Neural cell (in vitro differentiated cells): ENCODE results near the gene PFKP. TPM values are rescaled to one million over a fixed set of nuclear protein-coding genes. Genes with fewer than 3 reads are reported as not detected.

Source experiments
- H2AFZ ChIP-seq: fragments of 200-600, 300-800 bp; sonication (generic), shearing (Covaris generic); 2 replicates; pipeline ENCODE4 v1.6.0; 2014; ENCODE audit warnings: low read depth, mild to moderate bottlenecking, antibody characterized with exemption, low read length, moderate library complexity
- H3F3A ChIP-seq: fragments of 200-600 bp; shearing (Covaris generic); 2 replicates; pipeline ENCODE4 v1.6.1; 2016; ENCODE audit warnings: mild to moderate bottlenecking, moderate library complexity, mixed read lengths, antibody characterized with exemption, low read length; ENCODE audit not compliant: insufficient read depth, poor library complexity, severe bottlenecking
- H3K27ac ChIP-seq: fragments of 200-600, 300-800 bp; sonication (generic), shearing (Covaris generic); 2 replicates; pipeline ENCODE4 v1.5.1; 2014; ENCODE audit warnings: mild to moderate bottlenecking, low read length, moderate library complexity
- H3K27me3 ChIP-seq: fragments of 300-800, 200-600 bp; sonication (generic), shearing (Covaris generic); 2 replicates; pipeline ENCODE4 v1.6.0; 2014; ENCODE audit warnings: mild to moderate bottlenecking, low read depth, low read length, moderate library complexity; ENCODE audit not compliant: insufficient read depth
- H3K36me3 ChIP-seq: fragments of 300-800, 200-600 bp; sonication (generic), shearing (Covaris generic); 2 replicates; pipeline ENCODE4 v1.5.1; 2014; ENCODE audit warnings: mild to moderate bottlenecking, antibody characterized with exemption, low read length, moderate library complexity; ENCODE audit not compliant: insufficient read depth
- H3K4me2 ChIP-seq: fragments of 300-800, 200-600 bp; sonication (generic), shearing (Covaris generic); 2 replicates; pipeline ENCODE4 v1.6.0; 2014; ENCODE audit warnings: mild to moderate bottlenecking, low read length
- H3K4me3 ChIP-seq: fragments of 300-800, 200-600 bp; sonication (generic), shearing (Covaris generic); 2 replicates; pipeline ENCODE4 v1.5.1; 2014; ENCODE audit warnings: mild to moderate bottlenecking, low read length, moderate library complexity
- H3K79me2 ChIP-seq: fragments of 200-600 bp; shearing (Covaris generic); replicated peaks from 2 replicates; pipeline ENCODE4 v1.6.0; 2014; ENCODE audit warnings: mild to moderate bottlenecking, low read length, moderate library complexity; ENCODE audit not compliant: insufficient read depth
- H3K9ac ChIP-seq: fragments of 300-800, 200-600 bp; sonication (generic), shearing (Covaris generic); 2 replicates; pipeline ENCODE4 v1.6.1; 2016; ENCODE audit warnings: mild to moderate bottlenecking, low read length, mixed read lengths
- H3K9me2 ChIP-seq: fragments of 200-600 bp; shearing (Covaris generic); 2 replicates; pipeline ENCODE4 v1.6.1; 2016; ENCODE audit warnings: mild to moderate bottlenecking, low read length, mixed read lengths; ENCODE audit not compliant: insufficient read depth
- H3K9me3 ChIP-seq: fragments of 200-600, 300-800 bp; sonication (generic), shearing (Covaris generic); 2 replicates; pipeline ENCODE4 v1.6.1; 2016; ENCODE audit warnings: mild to moderate bottlenecking, mixed run types, low read length, moderate library complexity, mixed read lengths
- H4K20me1 ChIP-seq: fragments of 200-600 bp; shearing (Covaris generic); 2 replicates; pipeline ENCODE4 v1.6.1; 2016; ENCODE audit warnings: mild to moderate bottlenecking, mixed run types; ENCODE audit not compliant: insufficient read depth
- EP300 ChIP-seq: fragments of 450-650 bp; conservative IDR thresholded peaks from 2 replicates; pipeline ENCODE4 v1.6.1; 2014; ENCODE audit warnings: antibody characterized with exemption, mild to moderate bottlenecking, moderate library complexity; ENCODE audit not compliant: poor library complexity, severe bottlenecking
- MXI1 ChIP-seq: fragments of 450-650 bp; conservative IDR thresholded peaks from 2 replicates; pipeline ENCODE4 v1.6.1; 2014; ENCODE audit warnings: antibody characterized with exemption, mild to moderate bottlenecking; ENCODE audit not compliant: poor library complexity, severe bottlenecking
- RAD21 ChIP-seq: fragments of 450-650 bp; conservative IDR thresholded peaks from 2 replicates; pipeline ENCODE4 v1.6.1; 2014; ENCODE audit warnings: antibody characterized with exemption, mild to moderate bottlenecking, moderate library complexity
- SMC3 ChIP-seq: fragments of 450-650 bp; conservative IDR thresholded peaks from 2 replicates; pipeline ENCODE4 v1.6.1; 2014; ENCODE audit warnings: antibody characterized with exemption, mild to moderate bottlenecking, moderate library complexity; ENCODE audit not compliant: poor library complexity
- TAF1 ChIP-seq: IDR thresholded peaks from 2 replicates; pipeline ENCODE4 v1.6.1; 2012; ENCODE audit warnings: low read depth
- polyA plus RNA-seq: library from polyadenylated mRNA; depleted of rRNA; stranded (reverse); fragments of >200 nt; gene quantifications from 2 replicates; pipeline ENCODE4 v1.2.3, GENCODE V29; 2014
- TF ChIP-seq, protein P1 (sequence below): IDR thresholded peaks from 2 replicates; pipeline ENCODE4 v1.6.1; 2012; ENCODE audit warnings: borderline replicate concordance
- TF ChIP-seq, protein P2 (sequence below): fragments of 450-650 bp; IDR thresholded peaks from 2 replicates; pipeline ENCODE4 v1.5.1; 2014; ENCODE audit warnings: antibody characterized with exemption, mild to moderate bottlenecking, moderate library complexity; ENCODE audit not compliant: poor library complexity, severe bottlenecking

The PFKP gene
- polyA plus RNA-seq, 1 donor from 2014 or later = 27.9 TPM

- H2AFZ ChIP-seq = no peak overlapping the region
- H3K27ac ChIP-seq = no peak overlapping the region
- no peaks in the 10 kb centered on the region for H3K27me3 ChIP-seq
- TF ChIP-seq TAF1 (no peak), RAD21 (no peak)
- peaks cover 20% of the 10 kb centered on the region for H3K36me3 ChIP-seq
- no peak overlapping the region for H3K9ac ChIP-seq
- H3K9me2 ChIP-seq = no peaks in the 10 kb centered on the region
- H3K79me2 ChIP-seq = no peaks in the 10 kb centered on the region
- no peaks in the 10 kb centered on the region for H4K20me1 ChIP-seq
- no peak overlapping the region for H3K4me2 ChIP-seq
- H3K9me3 ChIP-seq = no peaks in the 10 kb centered on the region
- H3K4me3 ChIP-seq = no peak overlapping the region
- no peaks in the 10 kb centered on the region for H3F3A ChIP-seq
These were observed 63.8 kb downstream of the PFKP start for GRCh38 chr10:3131098-3131497.

DNA sequence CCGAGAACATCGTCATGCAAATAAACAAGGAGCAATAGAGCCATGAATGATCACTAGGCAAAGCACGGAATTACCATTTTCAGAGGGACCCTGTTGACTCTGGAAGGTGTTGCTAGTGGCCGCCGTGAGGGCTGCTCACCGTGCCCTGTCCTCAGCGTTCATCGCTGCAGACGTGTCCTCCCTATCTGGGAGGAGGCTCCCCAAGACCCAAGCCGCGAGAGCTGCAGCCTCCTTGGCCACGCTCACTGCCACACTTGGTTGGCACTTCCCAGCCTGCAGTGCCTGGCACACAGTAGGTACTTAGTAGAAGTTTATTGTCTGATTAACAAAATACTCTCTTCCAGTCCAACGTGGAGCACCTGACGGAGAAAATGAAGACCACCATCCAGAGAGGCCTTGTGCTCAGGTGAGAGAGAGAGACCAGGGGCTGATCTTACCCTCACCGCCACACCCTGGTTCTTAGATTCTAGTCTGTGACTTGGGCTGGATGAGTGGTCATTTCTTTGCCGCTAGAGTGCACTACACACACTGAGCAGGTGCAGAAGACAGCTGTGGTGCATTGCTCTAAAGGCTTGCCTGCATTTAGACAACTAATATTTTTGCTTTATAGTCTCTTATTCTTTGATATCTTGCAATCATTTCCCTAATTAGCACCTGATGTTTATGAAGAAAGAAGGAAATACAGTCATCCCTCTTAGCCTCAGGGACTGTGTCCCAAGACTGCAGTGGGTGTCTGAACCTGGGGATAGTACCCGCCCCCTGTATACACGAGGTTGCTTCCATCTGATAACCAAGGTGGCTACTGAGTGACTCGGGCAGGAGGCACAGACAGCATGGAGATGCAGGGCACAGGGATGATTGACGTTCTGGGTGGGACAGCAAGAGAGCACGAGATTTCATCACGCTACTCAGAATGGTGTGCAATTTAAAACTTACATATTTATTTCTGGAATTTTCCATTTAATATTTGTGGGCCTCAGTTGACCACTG lies 65.0 kb downstream of the PFKP start:
- H3F3A ChIP-seq = no peaks in the 10 kb centered on the region
- no peak overlapping the region for H2AFZ ChIP-seq
- no peaks in the 10 kb centered on the region for H3K27me3 ChIP-seq
- H3K9ac ChIP-seq = no peak overlapping the region
- no peaks in the 10 kb centered on the region for H4K20me1 ChIP-seq
- no peak overlapping the region for H3K4me3 ChIP-seq
- no peaks in the 10 kb centered on the region for H3K9me3 ChIP-seq
- H3K4me2 ChIP-seq = no peak overlapping the region
- no peaks in the 10 kb centered on the region for H3K79me2 ChIP-seq
- no peak overlapping the region for H3K27ac ChIP-seq
- TF ChIP-seq, protein P1, sequence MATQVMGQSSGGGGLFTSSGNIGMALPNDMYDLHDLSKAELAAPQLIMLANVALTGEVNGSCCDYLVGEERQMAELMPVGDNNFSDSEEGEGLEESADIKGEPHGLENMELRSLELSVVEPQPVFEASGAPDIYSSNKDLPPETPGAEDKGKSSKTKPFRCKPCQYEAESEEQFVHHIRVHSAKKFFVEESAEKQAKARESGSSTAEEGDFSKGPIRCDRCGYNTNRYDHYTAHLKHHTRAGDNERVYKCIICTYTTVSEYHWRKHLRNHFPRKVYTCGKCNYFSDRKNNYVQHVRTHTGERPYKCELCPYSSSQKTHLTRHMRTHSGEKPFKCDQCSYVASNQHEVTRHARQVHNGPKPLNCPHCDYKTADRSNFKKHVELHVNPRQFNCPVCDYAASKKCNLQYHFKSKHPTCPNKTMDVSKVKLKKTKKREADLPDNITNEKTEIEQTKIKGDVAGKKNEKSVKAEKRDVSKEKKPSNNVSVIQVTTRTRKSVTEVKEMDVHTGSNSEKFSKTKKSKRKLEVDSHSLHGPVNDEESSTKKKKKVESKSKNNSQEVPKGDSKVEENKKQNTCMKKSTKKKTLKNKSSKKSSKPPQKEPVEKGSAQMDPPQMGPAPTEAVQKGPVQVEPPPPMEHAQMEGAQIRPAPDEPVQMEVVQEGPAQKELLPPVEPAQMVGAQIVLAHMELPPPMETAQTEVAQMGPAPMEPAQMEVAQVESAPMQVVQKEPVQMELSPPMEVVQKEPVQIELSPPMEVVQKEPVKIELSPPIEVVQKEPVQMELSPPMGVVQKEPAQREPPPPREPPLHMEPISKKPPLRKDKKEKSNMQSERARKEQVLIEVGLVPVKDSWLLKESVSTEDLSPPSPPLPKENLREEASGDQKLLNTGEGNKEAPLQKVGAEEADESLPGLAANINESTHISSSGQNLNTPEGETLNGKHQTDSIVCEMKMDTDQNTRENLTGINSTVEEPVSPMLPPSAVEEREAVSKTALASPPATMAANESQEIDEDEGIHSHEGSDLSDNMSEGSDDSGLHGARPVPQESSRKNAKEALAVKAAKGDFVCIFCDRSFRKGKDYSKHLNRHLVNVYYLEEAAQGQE = no peak
- TF ChIP-seq RAD21 = no peak
- no peak for TF ChIP-seq MXI1
- TF ChIP-seq, protein P2, sequence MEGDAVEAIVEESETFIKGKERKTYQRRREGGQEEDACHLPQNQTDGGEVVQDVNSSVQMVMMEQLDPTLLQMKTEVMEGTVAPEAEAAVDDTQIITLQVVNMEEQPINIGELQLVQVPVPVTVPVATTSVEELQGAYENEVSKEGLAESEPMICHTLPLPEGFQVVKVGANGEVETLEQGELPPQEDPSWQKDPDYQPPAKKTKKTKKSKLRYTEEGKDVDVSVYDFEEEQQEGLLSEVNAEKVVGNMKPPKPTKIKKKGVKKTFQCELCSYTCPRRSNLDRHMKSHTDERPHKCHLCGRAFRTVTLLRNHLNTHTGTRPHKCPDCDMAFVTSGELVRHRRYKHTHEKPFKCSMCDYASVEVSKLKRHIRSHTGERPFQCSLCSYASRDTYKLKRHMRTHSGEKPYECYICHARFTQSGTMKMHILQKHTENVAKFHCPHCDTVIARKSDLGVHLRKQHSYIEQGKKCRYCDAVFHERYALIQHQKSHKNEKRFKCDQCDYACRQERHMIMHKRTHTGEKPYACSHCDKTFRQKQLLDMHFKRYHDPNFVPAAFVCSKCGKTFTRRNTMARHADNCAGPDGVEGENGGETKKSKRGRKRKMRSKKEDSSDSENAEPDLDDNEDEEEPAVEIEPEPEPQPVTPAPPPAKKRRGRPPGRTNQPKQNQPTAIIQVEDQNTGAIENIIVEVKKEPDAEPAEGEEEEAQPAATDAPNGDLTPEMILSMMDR = no peak
- no peak for TF ChIP-seq TAF1
- TF ChIP-seq SMC3 = no peak
- TF ChIP-seq EP300 = no peak
- no peaks in the 10 kb centered on the region for H3K9me2 ChIP-seq
- peaks cover 20% of the 10 kb centered on the region for H3K36me3 ChIP-seq

DNA sequence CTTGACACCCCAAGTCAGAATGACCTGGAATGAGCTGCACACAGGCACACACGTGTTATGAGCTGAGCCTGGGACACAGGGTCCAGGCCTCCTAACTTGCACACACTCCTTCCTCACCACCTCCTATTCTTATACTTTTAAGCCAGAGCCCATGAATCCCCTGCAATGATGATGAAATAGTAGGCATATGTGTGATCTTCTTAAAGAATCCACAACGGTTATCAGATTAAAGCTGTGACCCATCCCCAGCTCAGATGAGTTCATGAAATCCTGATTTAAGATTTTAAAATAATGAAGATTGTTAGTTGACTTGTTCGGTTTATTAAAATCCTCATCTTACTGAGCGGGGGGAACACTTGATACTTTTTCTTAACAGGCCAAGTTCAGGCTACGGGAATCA lies 66.6 kb downstream of the PFKP start:
- no peaks in the 10 kb centered on the region for H4K20me1 ChIP-seq
- no peaks in the 10 kb centered on the region for H3K27me3 ChIP-seq
- no peak overlapping the region for H3K4me3 ChIP-seq
- no peak overlapping the region for H3K27ac ChIP-seq
- no peaks in the 10 kb centered on the region for H3K9me2 ChIP-seq
- TF ChIP-seq TAF1 = no peak
- no peak for TF ChIP-seq RAD21
- no peaks in the 10 kb centered on the region for H3K9me3 ChIP-seq
- H3K36me3 ChIP-seq = peaks cover 20% of the 10 kb centered on the region
- H3K79me2 ChIP-seq = no peaks in the 10 kb centered on the region
- H2AFZ ChIP-seq = no peak overlapping the region
- H3K9ac ChIP-seq = no peak overlapping the region
- no peaks in the 10 kb centered on the region for H3F3A ChIP-seq
- H3K4me2 ChIP-seq = no peak overlapping the region
